NCI-H748 (cell line): ENCODE measurements around the gene MYOG.

Experiments
- DNase-seq: peaks from one replicate; lab custom pipeline; 2025; ENCODE audit not compliant: unreplicated experiment; lab: John Stamatoyannopoulos, UW

MYOG gene

GRCh38 chr1:203034422-203035110 is 51.2 kb downstream of the MYOG start:
- DNase-seq = no peak

GRCh38 chr1:203033917-203034316 is 51.9 kb downstream of the MYOG start:
- no peak for DNase-seq

GRCh38 chr1:203033287-203033686 is 52.5 kb downstream of the MYOG start:
- DNase-seq = no peak
